ENCODE data around the gene CARD6. TPM values are rescaled to one million over a fixed set of nuclear protein-coding genes. Genes with fewer than 3 reads are reported as not detected.
"Not testable (repeated sequence)": the region's sequence is repeated elsewhere in the genome, so short reads cannot be mapped to it uniquely, and the experiment has no call there.

Gene CARD6
- total and polyA plus RNA-seq, 7 donors = 1.1 to 4.1 (median 3.0) TPM

GRCh38 chr5:40823459-40823858, 17.7 kb upstream of the CARD6 start:
- peaks cover 7 to 32% of the 10 kb centered on the region in 2 donors for H3K36me3 ChIP-seq (ENCODE audit: insufficient read depth in 1 of 2, low read depth in 1 of 2)
- DNase-seq (no peak), ATAC-seq (peak in 2 of 4 donors; percentile 33 to 35)
- TF ChIP-seq CTCF (IDR thresholded peaks at IDR 0.05) = no peak
- no peak overlapping the region for H3K4me3 ChIP-seq
- no peaks in the 10 kb centered on the region for H3K9me3 ChIP-seq
- H3K4me1 ChIP-seq = no peaks in the 10 kb centered on the region
- intact Hi-C loops (cut with DNase I) = no loop called here
- no peak overlapping the region for H3K27ac ChIP-seq
- WGBS, 3 donors = 33 to 52% methylated on average over 1 of the region's 1 CpG; no CpG with 5 or more reads in 1 of the 3 donors
- no peaks in the 10 kb centered on the region for H3K27me3 ChIP-seq (ENCODE audit: insufficient read depth in 3 of 3, low read length in 2 of 3)

GRCh38 chr5:40825461-40826043, 15.6 kb upstream of the CARD6 start:
- intact Hi-C loops (cut with DNase I); H3K4me3 ChIP-seq: not testable (repeated sequence)

GRCh38 chr5:40826489-40827187, 14.5 kb upstream of the CARD6 start:
- Histone ChIP-seq H3K27me3 (ENCODE audit: insufficient read depth in 3 of 3, low read length in 2 of 3) (no peaks in the 10 kb centered on the region), H3K36me3 (ENCODE audit: insufficient read depth in 1 of 2, low read depth in 1 of 2) (peaks cover 22 to 64% of the 10 kb centered on the region in 2 donors), H3K4me1 (no peaks in the 10 kb centered on the region), H3K9me3 (no peaks in the 10 kb centered on the region), H3K27ac (no peak overlapping the region), H3K4me3 (no peak overlapping the region)
- intact Hi-C loops (cut with DNase I) = no loop called here
- DNase-seq (no peak), ATAC-seq (no peak)
- no peak for TF ChIP-seq CTCF (IDR thresholded peaks at IDR 0.05)
- WGBS, 3 donors = 90 to 92% (median 91%) methylated on average over 5 of the region's 5 CpGs

More at GRCh38 chr5:40825461-40826043, 15.6 kb upstream of the CARD6 start:
- H3K36me3 ChIP-seq (ENCODE audit: insufficient read depth in 1 of 2, low read depth in 1 of 2) = peaks cover 16 to 53% of the 10 kb centered on the region in 2 donors
- not testable (repeated sequence) for H3K9me3 ChIP-seq; ATAC-seq; H3K4me1 ChIP-seq; H3K27me3 ChIP-seq (ENCODE audit: insufficient read depth in 3 of 3, low read length in 2 of 3); H3K27ac ChIP-seq; DNase-seq
- WGBS, 3 donors = 95% methylated on average over 11 of the region's 11 CpGs

GRCh38 chr5:40827188-40827977, 13.8 kb upstream of the CARD6 start:
- TF ChIP-seq CTCF (IDR thresholded peaks at IDR 0.05) = no peak
- ATAC-seq (no peak), DNase-seq (no peak)
- intact Hi-C loops (cut with DNase I) = no loop called here
- H3K4me3 ChIP-seq = no peak overlapping the region
- H3K9me3 ChIP-seq = no peaks in the 10 kb centered on the region
- H3K27me3 ChIP-seq (ENCODE audit: insufficient read depth in 3 of 3, low read length in 2 of 3) = no peaks in the 10 kb centered on the region
- WGBS, 3 donors = 87 to 89% (median 88%) methylated on average over 14 of the region's 14 CpGs
- no peak overlapping the region for H3K27ac ChIP-seq
- no peaks in the 10 kb centered on the region for H3K4me1 ChIP-seq
- H3K36me3 ChIP-seq (ENCODE audit: insufficient read depth in 1 of 2, low read depth in 1 of 2) = peaks cover 22 to 71% of the 10 kb centered on the region in 2 donors
